Heart right ventricle (tissue), 16 donors: ENCODE measurements around the gene CDA. TPM values are rescaled to one million over a fixed set of nuclear protein-coding genes. Genes with fewer than 3 reads are reported as not detected.

Source experiments
- ATAC-seq, 8 donors: fragments of 200-7000 bp; cut with Tn5 transposase; one replicate each; pipeline ENCODE4 v1.9.1; 2020; ENCODE audit warnings: mild to moderate bottlenecking in 8 of 8, moderate library complexity in 8 of 8, moderate number of reproducible peaks in 1 of 8
- DNase-seq, 2 donors: peaks; one replicate each; pipeline ENCODE4 v3.0.0-alpha.2; 2020
- H3K27ac ChIP-seq, 10 donors: fragments of 200-600 bp; sonication (generic) in 2 of 10; one replicate each; pipeline versions ENCODE4 v1.5.0 to v1.8.0; 2020 to 2022; ENCODE audit warnings: mild to moderate bottlenecking in 3 of 10
- H3K27me3 ChIP-seq, 7 donors: fragments of 200-600 bp; one replicate each; pipeline ENCODE4 v1.8.0; 2021 to 2022; ENCODE audit warnings: mild to moderate bottlenecking in 2 of 7
- H3K36me3 ChIP-seq, 9 donors: fragments of 200-600 bp; sonication (generic) in 1 of 9; one replicate each; pipeline versions ENCODE4 v1.5.0 to v1.8.0; 2020 to 2022; ENCODE audit warnings: mild to moderate bottlenecking in 2 of 9
- H3K4me1 ChIP-seq, 9 donors: fragments of 200-600 bp; sonication (generic) in 1 of 9; one replicate each; pipeline versions ENCODE4 v1.5.0 to v1.8.0; 2020 to 2022; ENCODE audit warnings: mild to moderate bottlenecking in 4 of 9
- H3K4me3 ChIP-seq, 10 donors: fragments of 200-600 bp; sonication (generic) in 2 of 10; one replicate each; pipeline versions ENCODE4 v1.5.0 to v1.8.0; 2020 to 2022; ENCODE audit warnings: mild to moderate bottlenecking in 7 of 10, moderate library complexity in 2 of 10
- H3K9me3 ChIP-seq, 11 donors: fragments of 200-600 bp in 10 of 11; sonication (generic) in 2 of 11; one replicate each; pipeline versions ENCODE4 v1.5.0 to v1.8.0; 2013 to 2022; ENCODE audit warnings: mild to moderate bottlenecking in 2 of 11, control low read depth in 1 of 11, moderate library complexity in 1 of 11
- CTCF ChIP-seq, 9 donors: fragments of 200-600 bp; sonication (generic) in 2 of 9; IDR thresholded peaks; one replicate each; pipeline versions ENCODE4 v1.5.0 to v1.8.0; 2021 to 2022; ENCODE audit warnings: antibody characterized with exemption in 9 of 9, mild to moderate bottlenecking in 5 of 9, moderate library complexity in 1 of 9
- WGBS, 2 donors: extraction: QIAGEN DNeasy Blood & Tissue Kit; methylation state at CpG; one replicate each; pipeline ENCODE4 v1.1.7; 2013; ENCODE audit warnings: inconsistent platforms in 1 of 2; 5-methylcytosine and 5-hydroxymethylcytosine counted together
- intact Hi-C, 10 donors: fragments of 100-400 bp; cut with DNase I; formaldehyde crosslinking; loops; one replicate each; pipeline versions ENCODE4 v1.11.1 to v1.14.2; 2022
- polyA plus RNA-seq, 2 donors: library from polyadenylated mRNA; stranded (reverse); fragments of 200-250 nt; gene quantifications; one replicate each; pipeline ENCODE4 v1.2.3, GENCODE V29; 2013
- total RNA-seq, 10 donors: library from RNA; stranded (reverse); fragmentation: NEBNext Ultra II Directional in 3 of 10; extraction: Animal tissue kit (Norgen Biotek cat#: 25700) in 3 of 10; gene quantifications; one replicate each; pipeline versions ENCODE4 v1.2.1 to v1.2.4, GENCODE V29; 2021 to 2023
- donor health status: Arrhythmogenic right ventricular cardiomyopathy.
- donor health status: ischemic (EF 13 %, LVEDD 7.1; RV severe dilation, severe dysfunction).
- donor health status: healthy with polysubstance abuse.
- donor health status: DM: no; HTN: yes; CAD: no.
- donor health status: DM: no; HTN: no; CAD: no.
- donor health status: ischemic (EF 25% LVEDD 6.9; RV normal size, moderate dysfunction).
- donor health status: ischemic (EF 25% LVEDD 5.7; RV mildly dilated, moderate dysfunction).
- donor health status: healthy.
- donor health status: DM: yes; HTN: yes; CAD: no.
- donor health status: Ischemic cardiomyopathy.
- donor health status: ischemic (EF 35%, LVEDD 5.7; RV mildly dilated, moderate dysfunction).
- donor health status: nonischemic (EF 11% LVEDD 7.7; RV severe dilation, severe dysfunction).
- donor health status: DM: yes; HTN: yes; CAD: no.
- donor health status: PGD.
- donor health status: ischemic (EF 29% LVEDD 5.4; RV normal size, mild dysfunction).
- donor health status: nonischemic (EF 23%, LVEDD 6.1; RV moderate dilation, normal function).

CDA gene
- total and polyA plus RNA-seq, 12 donors: 0.93 to 10.3 (median 3.0) TPM

DNA sequence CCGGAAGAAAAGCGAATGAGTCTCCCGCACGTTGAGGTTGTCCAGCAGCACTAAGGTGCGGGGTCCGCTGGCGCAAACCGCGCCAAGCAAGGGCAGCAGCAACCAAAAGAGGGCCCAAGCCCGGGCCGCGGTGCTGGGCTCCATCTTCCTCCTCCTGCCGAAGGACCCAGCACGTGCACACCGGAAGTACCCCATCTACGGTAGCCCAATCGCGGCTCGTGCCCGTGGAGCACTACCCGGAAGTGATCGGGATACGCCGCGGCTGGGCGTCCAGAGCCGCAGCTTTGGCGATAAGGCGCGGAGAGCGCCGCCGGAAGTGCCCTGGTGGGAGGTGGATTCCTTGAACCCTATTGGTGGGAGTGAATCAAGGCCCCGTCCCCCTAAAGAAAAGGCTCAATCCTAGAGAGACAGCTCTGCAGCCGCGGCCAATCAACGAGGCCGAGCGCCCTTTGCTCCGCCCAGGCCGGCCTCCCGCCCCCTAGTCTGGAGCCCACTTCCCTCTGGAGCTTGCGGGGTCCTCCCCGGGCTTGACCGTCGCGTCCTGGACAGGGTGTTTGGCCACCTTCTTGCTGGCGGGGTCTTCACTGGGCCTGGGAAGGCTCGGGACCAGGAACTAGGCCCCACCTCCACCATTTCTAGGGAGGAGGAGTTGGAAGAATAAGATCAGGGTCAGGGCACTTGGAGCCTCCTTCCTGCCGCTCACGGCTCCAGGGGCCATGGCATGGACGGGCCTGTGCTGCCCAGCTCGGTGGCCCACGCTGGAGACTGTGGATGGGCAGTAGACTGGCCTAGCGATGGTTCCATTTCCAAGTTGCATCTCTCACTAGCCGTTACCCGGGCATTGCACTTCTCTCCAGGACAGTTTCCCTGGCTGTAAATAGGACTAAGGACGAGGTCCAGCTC, 72.6 kb downstream of the CDA start, which contains the start of gene DDOST:
Gene DDOST (minus strand): TSS at position 163 of the 903 bp plus-strand sequence. CDS start 19 bp downstream, at position 144.
- 1 to 2% methylated on average over 58 of the region's 58 CpGs for WGBS, 2 donors
- Histone ChIP-seq H3K4me3 (peak within 1 kb of the TSS; percentile 65 to 97 (median 82)), H3K36me3 (peaks cover 0 to 41% (median 8%) of the 10 kb centered on the region in 9 donors), H3K9me3 (no peaks in the 10 kb centered on the region), H3K27ac (peak within 1 kb of the TSS; percentile 70 to 94 (median 90)), H3K4me1 (peaks cover 4 to 65% (median 44%) of the 10 kb centered on the region in 9 donors), H3K27me3 (no peaks in the 10 kb centered on the region)
- peak; percentile 96 for DNase-seq
- TF ChIP-seq CTCF (IDR thresholded peaks at IDR 0.05): peak in 8 of 9 donors; percentile 18 to 79 (median 50)
- peak; percentile 94 to 97 (median 96) for ATAC-seq
- intact Hi-C loops: no loop called here

DNA sequence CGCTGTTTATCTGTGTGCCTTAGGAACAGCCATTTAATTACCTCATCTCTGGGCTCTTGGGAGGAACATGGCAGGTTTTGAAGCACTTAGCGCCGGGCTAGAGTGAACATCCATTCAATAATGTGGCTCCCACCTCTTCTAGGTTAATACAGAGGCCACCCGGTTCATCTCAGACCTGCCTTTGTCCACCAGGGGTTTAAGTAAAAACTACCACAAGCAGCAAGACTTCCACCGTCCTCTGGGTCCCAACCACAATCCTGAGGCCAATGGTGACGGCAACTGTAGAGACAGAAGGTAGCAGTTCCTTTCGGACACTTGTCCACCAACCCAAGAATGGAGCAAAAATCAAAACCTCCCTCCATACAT, 73.2 kb downstream of the CDA start:
- WGBS, 2 donors: 49 to 54% methylated on average over 7 of the region's 7 CpGs
- Histone ChIP-seq H3K36me3 (peaks cover 0 to 35% (median 4%) of the 10 kb centered on the region in 9 donors), H3K4me1 (peaks cover 4 to 65% (median 44%) of the 10 kb centered on the region in 9 donors), H3K4me3 (peak overlapping the region; percentile 56 to 97 (median 82)), H3K27me3 (no peaks in the 10 kb centered on the region), H3K27ac (peak overlapping the region; percentile 70 to 94 (median 90)), H3K9me3 (no peaks in the 10 kb centered on the region)
- TF ChIP-seq CTCF (IDR thresholded peaks at IDR 0.05): no peak
- DNase-seq (no peak), ATAC-seq (no peak)
- intact Hi-C loops: no loop called here

- no peaks in the 10 kb centered on the region for H3K27me3 ChIP-seq
- peaks cover 0 to 22% (median 0%) of the 10 kb centered on the region in 9 donors for H3K36me3 ChIP-seq
- intact Hi-C loops: no loop called here
- no peak for TF ChIP-seq CTCF (IDR thresholded peaks at IDR 0.05)
- no peaks in the 10 kb centered on the region for H3K9me3 ChIP-seq
- no peak for ATAC-seq
- H3K27ac ChIP-seq: no peak overlapping the region
- no peak for DNase-seq
- WGBS, 2 donors: 84 to 91% methylated on average over 1 of the region's 1 CpG
- H3K4me3 ChIP-seq: no peak overlapping the region
- peaks cover 4 to 54% (median 36%) of the 10 kb centered on the region in 9 donors for H3K4me1 ChIP-seq
Observed at GRCh38 chr1:20663365-20663764, 74.5 kb downstream of the CDA start.

DNA sequence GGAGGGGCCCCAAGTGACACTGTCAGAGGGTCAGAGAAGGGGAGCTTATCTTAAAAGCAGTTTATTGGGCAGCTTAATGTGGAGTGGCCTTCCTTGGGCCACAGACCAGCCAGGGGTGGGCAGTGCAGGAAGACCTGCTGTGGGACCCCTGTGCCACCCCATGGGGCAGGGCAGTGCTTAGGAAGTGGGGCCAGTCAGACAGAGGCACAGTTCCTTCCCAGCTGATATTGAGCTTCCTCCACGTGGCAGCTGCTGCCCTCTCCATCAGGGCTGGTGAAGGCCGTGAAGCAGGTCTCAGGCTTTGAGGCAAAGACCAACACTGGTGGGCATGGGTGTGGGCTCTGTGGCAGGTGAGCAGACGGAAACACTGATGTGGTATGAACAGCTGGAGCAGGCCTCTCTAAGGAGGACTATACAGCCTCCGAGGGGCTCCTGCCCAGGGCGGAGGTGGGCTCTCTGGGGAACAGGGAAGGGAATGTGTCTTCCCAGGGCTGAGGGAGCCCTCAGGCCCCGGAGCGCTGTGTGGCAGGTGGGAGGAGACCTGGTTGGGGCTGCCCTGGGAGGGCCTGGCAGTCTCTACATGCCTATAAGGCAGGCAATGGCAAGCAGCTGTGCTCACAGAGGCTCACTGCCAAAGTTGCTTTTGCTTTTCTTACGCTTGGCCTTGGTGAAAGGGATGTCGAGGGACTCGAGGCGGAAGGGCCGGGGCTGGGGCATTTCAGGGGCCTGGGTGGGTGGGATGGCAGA, 75.2 kb downstream of the CDA start:
- intact Hi-C loops: no loop called here
- Histone ChIP-seq H3K4me1 (peaks cover 4 to 47% (median 29%) of the 10 kb centered on the region in 9 donors), H3K9me3 (no peaks in the 10 kb centered on the region), H3K4me3 (no peak overlapping the region), H3K36me3 (peaks cover 0 to 20% (median 0%) of the 10 kb centered on the region in 9 donors), H3K27ac (no peak overlapping the region), H3K27me3 (no peaks in the 10 kb centered on the region)
- DNase-seq (no peak), ATAC-seq (no peak)
- 77 to 83% methylated on average over 12 of the region's 12 CpGs for WGBS, 2 donors
- TF ChIP-seq CTCF (IDR thresholded peaks at IDR 0.05): no peak
